HL-60 (cell line): Measurements from ENCODE around the gene CCK.

Source experiments
- CTCF ChIP-seq: IDR thresholded peaks from one replicate; pipeline ENCODE4 v1.5.1; 2011; ENCODE audit warnings: low read length, control low read depth, inconsistent platforms; ENCODE audit not compliant: insufficient read depth
- GABPA ChIP-seq: IDR thresholded peaks from 2 replicates; pipeline ENCODE4 v1.6.1; 2012; ENCODE audit warnings: low read depth
- POLR2AphosphoS5 ChIP-seq: IDR thresholded peaks from 2 replicates; pipeline ENCODE4 v1.6.1; 2012; ENCODE audit warnings: low read depth
- REST ChIP-seq: IDR thresholded peaks from 2 replicates; pipeline ENCODE4 v1.6.1; 2012; ENCODE audit warnings: low read depth; ENCODE audit not compliant: insufficient replicate concordance

- TF ChIP-seq CTCF (no peak), POLR2AphosphoS5 (no peak), GABPA (no peak), REST (no peak)
These were observed 52.6 kb downstream of the CCK start for GRCh38 chr3:42213417-42213816.
